Mucosa of gallbladder (tissue), 1 donor: Measurements from ENCODE around the gene KIR3DL3. TPM values are rescaled to one million over a fixed set of nuclear protein-coding genes. Genes with fewer than 3 reads are reported as not detected.
"Not testable (repeated sequence)": the region's sequence is repeated elsewhere in the genome, so short reads cannot be mapped to it uniquely, and the experiment has no call there.

Experiments used
- DNase-seq: peaks from one replicate; pipeline ENCODE4 v3.0.0-alpha.2; 2020; ENCODE audit warnings: low spot score
- total RNA-seq: library from RNA; stranded (reverse); gene quantifications from one replicate; pipeline ENCODE4 v1.2.1, GENCODE V29; 2021
- donor health status: DM: no; HTN: no; CAD: no.

KIR3DL3 gene
- total RNA-seq, 1 donor from 2014 or later, result not detected

DNA sequence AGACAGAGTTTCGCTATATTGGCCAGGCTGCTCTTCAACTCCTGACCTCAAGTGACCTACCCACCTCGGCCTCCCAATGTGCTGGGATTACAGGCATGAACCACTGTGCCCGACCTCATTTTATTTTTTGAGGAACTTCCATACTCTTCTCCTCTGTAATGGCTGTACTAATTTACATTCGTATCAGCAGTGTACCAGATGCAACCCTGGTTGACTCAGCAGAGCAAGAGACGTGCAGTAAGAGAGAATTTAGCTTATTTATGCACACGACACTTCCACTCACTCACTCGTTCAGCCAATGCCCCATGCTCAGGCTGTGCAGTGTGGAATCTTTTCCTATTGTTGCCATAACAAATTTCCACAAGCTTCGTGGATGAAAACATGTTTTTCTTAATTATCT is 6.9 kb downstream of the KIR3DL3 start:
- DNase-seq, result no peak

DNA sequence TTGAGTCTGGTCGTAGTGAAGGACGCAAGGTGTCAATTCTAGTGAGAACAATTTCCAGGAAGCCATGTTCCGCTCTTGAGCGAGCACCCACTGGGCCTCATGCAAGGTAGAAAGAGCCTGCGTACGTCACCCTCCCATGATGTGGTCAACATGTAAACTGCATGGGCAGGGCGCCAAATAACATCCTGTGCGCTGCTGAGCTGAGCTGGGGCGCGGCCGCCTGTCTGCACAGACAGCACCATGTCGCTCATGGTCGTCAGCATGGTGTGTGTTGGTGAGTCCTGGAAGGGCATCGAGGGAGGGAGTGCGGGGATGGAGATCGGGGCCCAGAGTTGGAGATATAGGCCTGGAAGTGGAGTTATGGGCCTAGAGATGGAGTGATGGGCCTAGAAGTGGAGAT is 14.1 kb downstream of the KIR3DL3 start, which contains the start of gene KIR2DL3:
TSS of gene KIR2DL3 (plus strand) at position 208 of the 400 bp plus-strand sequence. CDS start at position 241, 33 bp downstream.
- DNase-seq, result not testable (repeated sequence)

DNA sequence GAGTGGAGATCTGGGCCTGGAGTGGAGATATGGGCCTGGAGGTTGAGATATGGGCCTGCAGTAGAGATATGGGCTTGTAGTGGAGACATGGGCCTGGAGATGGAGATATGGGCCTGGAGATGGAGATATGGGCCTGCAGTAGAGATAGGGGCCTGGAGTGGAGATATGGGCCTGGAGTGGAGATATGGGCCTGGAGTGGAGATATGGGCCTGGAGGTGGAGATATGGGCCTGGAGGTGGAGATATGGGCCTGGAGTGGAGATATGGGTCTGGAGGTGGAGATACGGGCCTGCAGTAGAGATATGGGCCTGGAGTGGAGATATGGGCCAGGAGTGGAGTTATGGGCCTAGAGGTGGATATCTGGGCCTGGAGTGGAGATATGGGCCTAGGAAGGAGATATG is 14.5 kb downstream of the KIR3DL3 start:
- DNase-seq, result no peak

DNA sequence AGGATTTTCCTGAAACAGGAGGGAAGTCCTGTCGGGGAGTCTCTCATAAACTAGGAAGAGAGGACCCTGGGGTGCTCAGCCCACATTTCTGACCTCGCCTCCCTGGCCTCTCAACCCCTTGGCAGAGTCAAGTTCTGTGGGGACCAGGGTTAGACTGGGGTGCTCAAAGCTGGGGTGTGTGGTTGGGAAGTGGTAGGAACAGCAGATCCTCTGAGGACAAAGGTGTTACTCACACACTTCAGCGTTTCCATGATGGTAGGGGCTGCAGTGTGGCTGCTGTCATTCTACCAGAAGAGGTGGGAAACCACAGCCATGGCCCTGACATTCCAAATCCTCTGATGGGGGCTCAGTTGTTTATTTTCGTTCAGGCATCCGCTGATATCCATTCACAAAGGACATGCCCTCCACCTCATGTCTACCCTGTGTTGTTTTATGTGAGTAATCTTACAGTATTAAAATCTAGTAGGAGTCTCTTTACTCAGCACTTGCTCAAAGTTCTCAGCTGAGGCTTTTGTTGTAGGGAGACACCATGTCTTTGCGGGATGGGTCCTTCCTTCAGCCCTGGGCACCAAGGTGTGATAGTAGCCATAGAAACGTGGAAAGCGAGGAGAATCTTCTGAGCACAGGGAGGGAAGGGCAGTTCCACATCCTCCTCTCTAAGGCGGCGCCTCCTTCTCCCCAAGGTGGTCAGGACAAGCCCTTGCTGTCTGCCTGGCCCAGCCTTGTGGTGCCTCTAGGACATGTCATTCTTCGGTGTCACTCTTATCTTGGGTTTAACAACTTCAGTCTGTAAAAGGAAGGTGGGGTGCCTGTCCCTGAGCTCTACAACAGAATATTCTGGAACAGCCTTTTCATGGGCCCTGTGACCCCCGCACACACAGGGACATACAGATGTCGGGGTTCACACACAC is 15.6 kb downstream of the KIR3DL3 start:
- DNase-seq, result no peak

DNA sequence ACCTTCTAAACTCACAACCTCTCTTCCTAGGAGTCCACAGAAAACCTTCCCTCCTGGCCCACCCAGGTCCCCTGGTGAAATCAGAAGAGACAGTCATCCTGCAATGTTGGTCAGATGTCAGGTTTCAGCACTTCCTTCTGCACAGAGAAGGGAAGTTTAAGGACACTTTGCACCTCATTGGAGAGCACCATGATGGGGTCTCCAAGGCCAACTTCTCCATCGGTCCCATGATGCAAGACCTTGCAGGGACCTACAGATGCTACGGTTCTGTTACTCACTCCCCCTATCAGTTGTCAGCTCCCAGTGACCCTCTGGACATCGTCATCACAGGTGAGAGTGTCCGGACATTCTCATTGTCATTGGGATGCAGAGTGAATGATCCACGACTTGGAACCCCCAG is 17.7 kb downstream of the KIR3DL3 start:
- not testable (repeated sequence) for DNase-seq

DNA sequence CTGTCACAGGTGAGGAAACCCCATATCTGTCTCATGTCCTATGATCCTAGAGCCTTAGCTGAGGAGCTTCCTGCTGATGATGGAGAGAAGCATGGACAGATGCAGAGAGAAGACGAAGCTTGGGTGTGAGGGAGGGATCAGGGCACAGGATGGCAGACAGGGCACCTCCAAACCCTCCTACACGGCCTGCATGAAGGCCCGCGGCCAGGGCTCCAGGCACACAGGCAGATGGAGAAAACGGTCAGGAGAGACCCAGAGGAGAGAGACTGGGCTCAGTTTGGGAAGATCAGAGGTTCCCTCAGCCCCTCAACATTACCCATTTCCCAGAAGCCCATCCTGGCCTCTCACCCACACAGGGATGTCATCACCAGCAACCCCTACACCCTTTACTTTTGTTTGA is 19.8 kb downstream of the KIR3DL3 start:
- not testable (repeated sequence) for DNase-seq

DNA sequence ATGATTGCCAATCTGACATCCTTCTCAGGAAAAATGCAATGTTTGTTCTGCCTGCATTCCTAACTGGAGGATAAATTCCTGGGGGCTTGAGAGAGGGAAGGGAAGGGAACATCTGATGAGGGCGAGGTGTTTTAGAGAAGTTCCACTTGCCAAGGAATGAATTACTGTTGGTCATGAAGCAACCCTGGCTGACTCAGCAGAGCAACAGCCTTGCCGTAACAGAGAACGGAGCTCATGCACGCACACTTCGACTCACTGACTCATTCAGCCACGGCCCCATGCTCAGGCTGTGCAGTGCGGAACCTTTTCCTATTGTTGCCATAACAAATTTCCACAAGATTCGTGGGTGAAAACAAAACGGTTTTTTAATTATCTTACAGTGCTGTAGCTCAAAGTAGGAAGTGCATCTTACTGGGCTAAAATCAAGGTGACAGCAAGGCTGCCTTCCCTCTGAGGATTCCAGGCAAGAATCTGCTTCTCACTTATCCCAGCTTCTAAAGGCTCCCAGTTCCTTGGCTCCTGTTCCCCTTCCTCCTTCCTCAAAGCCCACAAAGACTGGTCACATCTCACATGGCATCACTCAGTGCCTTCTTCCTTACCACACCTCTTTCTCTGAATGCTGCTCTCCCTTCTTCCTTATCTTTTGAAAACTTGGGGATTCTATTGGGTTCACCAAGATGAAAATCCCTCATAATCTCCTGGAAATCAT is 23.5 kb downstream of the KIR3DL3 start:
- not testable (repeated sequence) for DNase-seq

DNA sequence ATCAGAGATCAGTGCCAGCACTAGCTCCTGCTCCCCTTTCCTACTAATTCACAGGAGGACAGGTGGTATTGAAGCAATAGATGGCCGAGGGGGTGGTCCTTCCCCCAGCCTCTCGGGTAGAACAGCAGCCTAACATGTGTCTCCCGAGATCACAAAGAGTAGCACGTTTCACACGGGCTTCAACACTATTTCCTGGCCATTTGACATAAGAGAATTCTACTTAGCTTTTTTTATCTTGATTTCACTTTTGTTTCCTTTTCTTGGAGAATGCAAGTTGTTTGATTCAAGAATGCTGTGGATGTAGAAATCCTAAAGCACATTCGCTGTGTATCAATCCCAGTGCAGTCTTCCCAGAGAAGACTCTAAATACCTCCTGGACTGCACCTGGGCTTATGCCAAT is 26.0 kb downstream of the KIR3DL3 start:
- not testable (repeated sequence) for DNase-seq

DNA sequence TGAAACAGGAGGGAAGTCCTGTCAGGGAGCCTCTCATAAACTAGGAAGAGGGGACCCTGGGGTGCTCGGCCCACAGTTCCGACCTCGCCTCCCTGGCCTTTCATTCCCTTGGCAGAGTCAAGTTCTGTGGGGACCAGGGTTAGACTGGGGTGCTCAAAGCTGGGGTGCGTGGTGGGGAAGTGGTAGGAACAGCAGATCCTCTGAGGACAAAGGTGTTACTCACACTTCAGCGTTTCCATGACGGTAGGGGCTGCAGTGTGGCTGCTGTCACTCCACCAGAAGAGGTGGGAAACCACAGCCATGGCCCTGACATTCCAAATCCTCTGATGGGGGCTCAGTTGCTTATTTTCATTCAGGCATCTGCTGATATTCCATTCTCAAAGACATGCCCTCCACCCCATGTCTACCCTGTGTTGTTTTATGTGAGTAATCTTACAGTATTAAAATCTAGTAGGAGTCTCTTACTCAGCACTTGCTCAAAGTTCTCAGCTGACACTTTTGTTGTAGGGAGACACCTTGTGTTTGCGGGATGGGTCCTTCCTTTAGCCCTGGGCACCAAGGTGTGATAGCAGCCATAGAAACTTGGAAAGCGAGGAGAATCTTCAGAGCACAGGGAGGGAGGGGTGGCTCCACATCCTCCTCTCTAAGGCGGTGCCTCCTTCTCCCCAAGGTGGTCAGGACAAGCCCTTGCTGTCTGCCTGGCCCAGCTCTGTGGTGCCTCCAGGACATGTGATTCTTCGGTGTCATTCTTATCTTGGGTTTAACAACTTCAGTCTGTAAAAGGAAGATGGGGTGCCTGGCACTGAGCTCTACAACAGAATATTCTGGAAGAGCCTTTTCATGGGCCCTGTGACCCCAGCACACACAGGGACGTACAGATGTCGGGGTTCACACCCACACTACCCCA is 32.2 kb downstream of the KIR3DL3 start:
- not testable (repeated sequence) for DNase-seq

DNA sequence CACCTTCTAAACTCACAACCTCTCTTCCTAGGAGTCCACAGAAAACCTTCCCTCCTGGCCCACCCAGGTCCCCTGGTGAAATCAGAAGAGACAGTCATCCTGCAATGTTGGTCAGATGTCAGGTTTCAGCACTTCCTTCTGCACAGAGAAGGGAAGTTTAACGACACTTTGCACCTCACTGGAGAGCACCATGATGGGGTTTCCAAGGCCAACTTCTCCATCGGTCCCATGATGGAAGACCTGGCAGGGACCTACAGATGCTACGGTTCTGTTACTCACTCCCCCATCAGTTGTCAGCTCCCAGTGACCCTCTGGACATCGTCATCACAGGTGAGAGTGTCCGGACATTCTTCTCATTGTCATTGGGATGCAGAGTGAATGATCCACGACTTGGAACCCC is 34.3 kb downstream of the KIR3DL3 start:
- not testable (repeated sequence) for DNase-seq

DNA sequence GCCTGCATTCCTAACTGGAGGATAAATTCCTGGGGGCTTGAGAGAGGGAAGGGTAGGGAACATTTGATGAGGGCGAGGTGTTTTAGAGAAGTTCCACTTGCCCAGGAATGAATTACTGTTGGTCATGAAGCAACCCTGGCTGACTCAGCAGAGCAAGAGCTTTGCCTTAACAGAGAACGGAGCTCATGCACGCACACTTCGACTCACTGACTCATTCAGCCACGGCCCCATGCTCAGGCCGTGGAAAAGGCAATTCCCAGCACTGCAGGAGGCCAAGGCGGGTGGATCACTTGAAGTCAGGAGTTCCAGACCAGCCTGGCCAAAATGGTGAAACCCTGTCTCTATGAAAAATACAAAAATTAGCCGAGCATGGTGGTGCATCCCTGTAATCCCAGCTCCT is 40.0 kb downstream of the KIR3DL3 start:
- DNase-seq, result not testable (repeated sequence)

DNA sequence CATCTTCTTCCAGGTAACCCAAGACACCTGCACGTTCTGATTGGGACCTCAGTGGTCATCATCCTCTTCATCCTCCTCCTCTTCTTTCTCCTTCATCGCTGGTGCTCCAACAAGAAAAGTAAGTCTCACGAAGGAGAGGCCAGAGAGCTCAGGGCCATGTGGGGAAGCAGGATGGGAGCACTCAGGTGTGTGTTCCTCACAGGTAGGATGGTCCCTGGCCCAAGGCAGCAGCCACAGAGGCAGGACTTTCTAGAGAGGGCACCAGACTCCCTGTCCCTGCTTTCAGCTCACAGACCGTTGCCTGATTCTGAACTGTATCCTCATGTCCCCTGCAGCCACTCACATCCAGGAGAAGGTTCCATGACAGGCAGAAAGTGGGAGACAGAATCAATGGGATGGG is 42.2 kb downstream of the KIR3DL3 start:
- DNase-seq, result not testable (repeated sequence)

DNA sequence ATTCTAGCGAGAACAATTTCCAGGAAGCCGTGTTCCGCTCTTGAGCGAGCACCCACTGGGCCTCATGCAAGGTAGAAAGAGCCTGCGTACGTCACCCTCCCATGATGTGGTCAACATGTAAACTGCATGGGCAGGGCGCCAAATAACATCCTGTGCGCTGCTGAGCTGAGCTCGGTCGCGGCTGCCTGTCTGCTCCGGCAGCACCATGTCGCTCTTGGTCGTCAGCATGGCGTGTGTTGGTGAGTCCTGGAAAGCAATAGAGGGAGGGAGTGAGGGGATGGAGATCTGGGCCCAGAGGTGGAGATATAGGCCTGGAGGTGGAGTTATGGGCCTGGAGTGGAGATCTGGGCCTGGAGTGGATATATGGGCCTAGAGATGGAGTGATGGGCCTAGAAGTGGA is 45.4 kb downstream of the KIR3DL3 start, which contains the start of gene KIR2DL1:
TSS of gene KIR2DL1 (plus strand) at position 148 of the 400 bp plus-strand sequence. CDS start at position 206, 58 bp downstream.
- DNase-seq, result not testable (repeated sequence)

DNA sequence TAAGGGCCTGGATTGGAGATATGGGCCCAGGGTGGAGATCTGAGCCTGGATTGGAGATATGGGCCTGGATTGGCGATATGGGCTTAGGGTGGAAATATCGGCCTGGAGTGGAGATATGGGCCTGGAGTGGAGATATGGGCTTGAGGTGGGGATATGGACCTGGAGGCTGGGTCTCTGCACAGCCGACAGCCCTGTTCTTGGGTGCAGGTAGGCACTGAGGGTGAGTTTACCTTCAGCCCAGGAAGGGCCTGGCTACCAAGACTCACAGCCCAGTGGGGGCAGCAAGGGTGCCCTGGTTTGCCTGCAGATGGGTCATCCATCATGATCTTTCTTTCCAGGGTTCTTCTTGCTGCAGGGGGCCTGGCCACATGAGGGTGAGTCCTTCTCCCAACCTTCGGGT is 46.3 kb downstream of the KIR3DL3 start:
- not testable (repeated sequence) for DNase-seq

DNA sequence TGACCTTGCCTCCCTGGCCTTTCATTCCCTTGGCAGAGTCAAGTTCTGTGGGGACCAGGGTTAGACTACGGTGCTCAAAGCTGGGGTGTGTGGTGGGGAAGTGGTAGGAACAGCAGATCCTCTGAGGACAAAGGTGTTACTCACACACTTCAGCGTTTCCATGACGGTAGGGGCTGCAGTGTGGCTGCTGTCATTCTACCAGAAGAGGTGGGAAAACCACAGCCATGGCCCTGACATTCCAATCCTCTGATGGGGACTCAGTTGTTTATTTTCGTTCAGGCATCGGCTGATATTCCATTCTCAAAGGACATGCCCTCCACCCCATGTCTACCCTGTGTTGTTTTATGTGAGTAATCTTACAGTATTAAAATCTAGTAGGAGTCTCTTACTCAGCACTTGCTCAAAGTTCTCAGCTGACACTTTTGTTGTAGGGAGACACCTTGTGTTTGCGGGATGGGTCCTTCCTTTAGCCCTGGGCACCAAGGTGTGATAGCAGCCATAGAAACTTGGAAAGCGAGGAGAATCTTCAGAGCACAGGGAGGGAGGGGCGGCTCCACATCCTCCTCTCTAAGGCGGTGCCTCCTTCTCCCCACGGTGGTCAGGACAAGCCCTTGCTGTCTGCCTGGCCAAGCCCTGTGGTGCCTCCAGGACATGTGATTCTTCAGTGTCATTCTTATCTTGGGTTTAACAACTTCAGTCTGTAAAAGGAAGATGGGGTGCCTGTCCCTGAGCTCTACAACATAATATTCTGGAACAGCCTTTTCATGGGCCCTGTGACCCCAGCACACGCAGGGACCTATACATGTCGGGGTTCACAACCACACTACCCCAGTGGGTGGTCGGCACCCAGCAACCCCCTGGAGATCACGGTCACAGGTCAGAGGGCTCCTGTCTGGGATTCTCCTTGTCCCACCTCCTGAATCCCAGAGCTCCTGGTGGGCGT is 47.0 kb downstream of the KIR3DL3 start:
- not testable (repeated sequence) for DNase-seq

DNA sequence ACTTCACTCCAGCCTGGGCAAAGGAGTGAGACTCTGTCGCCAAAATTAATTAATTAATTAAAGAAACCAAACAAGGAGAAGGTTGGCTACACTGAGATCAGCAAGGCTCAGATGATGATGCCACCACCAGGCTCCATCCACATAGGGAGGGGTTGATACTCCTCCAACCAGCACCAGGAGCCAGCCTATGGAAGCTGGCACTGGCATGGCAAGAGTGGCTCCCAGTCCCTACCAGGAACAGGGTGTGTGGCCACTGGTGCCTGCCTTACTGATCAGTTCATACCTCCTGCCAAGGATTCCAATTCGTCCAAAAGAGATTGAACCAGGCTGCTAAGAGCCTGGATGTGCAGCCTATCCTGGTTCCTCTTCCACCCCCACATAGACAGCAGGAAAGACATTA is 48.4 kb downstream of the KIR3DL3 start:
- DNase-seq, result not testable (repeated sequence)

DNA sequence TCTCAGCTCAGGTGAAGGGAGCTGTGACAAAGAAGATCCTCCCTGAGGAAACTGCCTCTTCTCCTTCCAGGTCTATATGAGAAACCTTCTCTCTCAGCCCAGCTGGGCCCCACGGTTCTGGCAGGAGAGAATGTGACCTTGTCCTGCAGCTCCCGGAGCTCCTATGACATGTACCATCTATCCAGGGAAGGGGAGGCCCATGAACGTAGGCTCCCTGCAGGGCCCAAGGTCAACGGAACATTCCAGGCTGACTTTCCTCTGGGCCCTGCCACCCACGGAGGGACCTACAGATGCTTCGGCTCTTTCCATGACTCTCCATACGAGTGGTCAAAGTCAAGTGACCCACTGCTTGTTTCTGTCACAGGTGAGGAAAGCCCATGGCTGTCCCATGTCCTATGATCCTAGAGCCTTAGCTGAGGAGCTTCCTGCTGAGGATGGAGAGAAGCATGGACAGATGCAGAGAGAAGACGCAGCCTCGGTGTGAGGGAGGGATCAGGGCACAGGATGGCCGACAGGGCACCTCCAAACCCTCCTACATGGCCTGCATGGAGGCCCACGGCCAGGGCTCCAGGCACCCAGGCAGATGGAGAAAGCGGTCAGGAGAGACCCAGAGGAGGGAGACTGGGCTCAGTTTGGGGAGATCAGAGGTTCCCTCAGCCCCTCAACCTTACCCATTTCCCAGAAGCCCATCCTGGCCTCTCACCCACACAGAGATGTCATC is 51.0 kb downstream of the KIR3DL3 start:
- DNase-seq, result not testable (repeated sequence)

DNA sequence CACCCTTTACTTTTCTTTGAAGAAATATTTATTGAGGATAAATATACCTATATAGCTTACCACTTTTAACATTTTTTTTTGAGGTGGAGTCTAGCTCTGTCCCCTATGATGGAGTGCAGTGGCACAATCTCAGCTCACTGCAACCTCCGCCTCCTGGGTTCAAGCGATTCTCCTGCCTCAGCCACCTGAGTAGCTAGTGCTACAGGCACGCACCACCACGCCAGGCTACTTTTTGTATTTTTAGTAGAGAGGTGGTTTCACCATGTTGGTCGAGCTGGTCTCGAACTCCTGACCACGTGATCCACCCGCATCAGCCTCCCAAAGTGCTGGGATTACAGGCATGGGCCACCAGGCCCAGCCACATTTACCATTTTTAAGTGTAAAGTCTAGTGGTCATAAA is 51.6 kb downstream of the KIR3DL3 start:
- DNase-seq, result not testable (repeated sequence)

DNA sequence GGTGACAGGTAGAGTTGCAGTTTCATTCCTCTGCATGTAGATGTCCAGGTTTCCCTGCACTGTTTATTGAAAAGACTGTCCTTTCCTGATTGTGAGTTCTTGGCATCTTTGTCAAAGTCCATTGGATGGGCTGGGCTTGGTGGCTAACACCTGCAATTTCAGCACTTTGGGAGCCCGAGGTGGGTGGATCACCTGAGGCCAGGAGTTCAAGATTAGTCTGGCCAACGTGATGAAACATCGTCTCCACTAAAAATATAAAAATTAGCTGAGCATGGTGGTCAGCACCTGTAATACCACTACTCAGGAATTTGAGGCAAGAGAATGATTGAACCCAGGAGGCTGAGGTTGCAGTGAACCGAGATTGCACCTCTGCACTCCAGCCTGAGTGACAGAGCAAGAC is 53.6 kb downstream of the KIR3DL3 start:
- not testable (repeated sequence) for DNase-seq

DNA sequence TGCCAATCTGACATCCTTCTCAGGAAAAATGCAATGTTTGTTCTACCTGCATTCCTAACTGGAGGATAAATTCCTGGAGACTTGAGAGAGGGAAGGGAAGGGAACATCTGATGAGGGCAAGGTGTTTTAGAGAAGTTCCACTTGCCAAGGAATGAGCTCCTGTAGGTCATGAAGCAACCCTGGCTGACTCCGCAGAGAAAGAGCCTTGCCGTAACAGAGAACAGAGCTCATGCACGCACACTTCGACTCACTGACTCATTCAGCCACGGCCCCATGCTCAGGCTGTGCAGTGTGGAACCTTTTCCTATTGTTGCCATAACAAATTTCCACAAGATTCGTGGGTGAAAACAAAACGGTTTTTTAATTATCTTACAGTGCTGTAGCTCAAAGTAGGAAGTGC is 54.7 kb downstream of the KIR3DL3 start:
- not testable (repeated sequence) for DNase-seq
